Thyroid gland (tissue), 4 donors: Measurements from ENCODE around the gene TUBB. TPM values are rescaled to one million over a fixed set of nuclear protein-coding genes. Genes with fewer than 3 reads are reported as not detected.

Experiments used
- DNase-seq, 2 donors: peaks; one replicate each; pipeline ENCODE4 v3.0.0-alpha.2; 2019
- H3K27ac ChIP-seq, 3 donors: fragments of 200-600 bp; sonication (generic); 1 replicate in 2 of 3; 2 replicates in 1 of 3; pipeline ENCODE4 v1.5.1; 2016 to 2019; ENCODE audit warnings: mild to moderate bottlenecking in 1 of 3, moderate library complexity in 1 of 3
- H3K27me3 ChIP-seq: fragments of 200-600 bp; sonication (generic); one replicate; pipeline ENCODE4 v1.5.1; 2019
- H3K36me3 ChIP-seq, 2 donors: fragments of 200-600 bp; sonication (generic); one replicate each; pipeline ENCODE4 v1.5.1; 2016 to 2019
- H3K4me1 ChIP-seq, 2 donors: fragments of 200-600 bp; sonication (generic); one replicate each; pipeline ENCODE4 v1.5.1; 2017 to 2019
- H3K4me3 ChIP-seq, 3 donors: fragments of 200-600 bp; sonication (generic); replicated peaks in 1 of 3; 1 replicate in 2 of 3; 2 replicates in 1 of 3; pipeline ENCODE4 v1.5.1; 2016; ENCODE audit warnings: mild to moderate bottlenecking in 1 of 3
- H3K9me3 ChIP-seq: fragments of 200-600 bp; sonication (generic); one replicate; pipeline ENCODE4 v1.5.1; 2017
- POLR2A ChIP-seq, 2 donors: fragments of 450-650 bp; IDR thresholded peaks; one replicate each; pipeline ENCODE4 v1.6.1; 2017; ENCODE audit warnings: antibody characterized with exemption in 2 of 2, mild to moderate bottlenecking in 2 of 2, moderate library complexity in 1 of 2
- WGBS, 2 donors: methylation state at CpG; one replicate each; pipeline ENCODE4 v1.1.5; 2017; 5-methylcytosine and 5-hydroxymethylcytosine counted together
- intact Hi-C: fragments of 100-400 bp; cut with DNase I; formaldehyde crosslinking; loops from one replicate; pipeline ENCODE4 v1.15.1; 2023
- total RNA-seq, 4 donors: library from RNA; depleted of rRNA; stranded (reverse); fragments of >200 nt; gene quantifications; one replicate each; pipeline ENCODE4 v1.2.3, GENCODE V29; 2016
- TF ChIP-seq, protein P1 (sequence below), 6 experiments: fragments of 200-600 bp in 3 of 6; fragments of 450-650 bp in 3 of 6; sonication (generic) in 3 of 6; IDR thresholded peaks; one replicate each; pipeline ENCODE4 v1.5.1; 2016 to 2019; ENCODE audit warnings: antibody characterized with exemption in 6 of 6, mild to moderate bottlenecking in 2 of 6, inconsistent platforms in 1 of 6, moderate library complexity in 1 of 6

TUBB gene
- total RNA-seq, 4 donors from 2014 or later: 162 to 441 (median 269) TPM

- TF ChIP-seq, protein P1, sequence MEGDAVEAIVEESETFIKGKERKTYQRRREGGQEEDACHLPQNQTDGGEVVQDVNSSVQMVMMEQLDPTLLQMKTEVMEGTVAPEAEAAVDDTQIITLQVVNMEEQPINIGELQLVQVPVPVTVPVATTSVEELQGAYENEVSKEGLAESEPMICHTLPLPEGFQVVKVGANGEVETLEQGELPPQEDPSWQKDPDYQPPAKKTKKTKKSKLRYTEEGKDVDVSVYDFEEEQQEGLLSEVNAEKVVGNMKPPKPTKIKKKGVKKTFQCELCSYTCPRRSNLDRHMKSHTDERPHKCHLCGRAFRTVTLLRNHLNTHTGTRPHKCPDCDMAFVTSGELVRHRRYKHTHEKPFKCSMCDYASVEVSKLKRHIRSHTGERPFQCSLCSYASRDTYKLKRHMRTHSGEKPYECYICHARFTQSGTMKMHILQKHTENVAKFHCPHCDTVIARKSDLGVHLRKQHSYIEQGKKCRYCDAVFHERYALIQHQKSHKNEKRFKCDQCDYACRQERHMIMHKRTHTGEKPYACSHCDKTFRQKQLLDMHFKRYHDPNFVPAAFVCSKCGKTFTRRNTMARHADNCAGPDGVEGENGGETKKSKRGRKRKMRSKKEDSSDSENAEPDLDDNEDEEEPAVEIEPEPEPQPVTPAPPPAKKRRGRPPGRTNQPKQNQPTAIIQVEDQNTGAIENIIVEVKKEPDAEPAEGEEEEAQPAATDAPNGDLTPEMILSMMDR (IDR thresholded peaks at IDR 0.05): no peak
- TF ChIP-seq POLR2A (IDR thresholded peaks at IDR 0.05): no peak
- Histone ChIP-seq H3K4me3 (no peak overlapping the region), H3K36me3 (peaks cover 58 to 64% of the 10 kb centered on the region in 2 donors), H3K4me1 (peaks cover 3 to 5% of the 10 kb centered on the region in 2 donors), H3K9me3 (no peaks in the 10 kb centered on the region), H3K27ac (peak overlapping the region in 1 of 3 donors; percentile 38), H3K27me3 (no peaks in the 10 kb centered on the region)
- no peak for DNase-seq
- intact Hi-C loops: no loop called here
- 76 to 78% methylated on average over 7 of the region's 7 CpGs for WGBS, 2 donors
These were observed 7.9 kb downstream of the TUBB start for GRCh38 chr6:30727920-30728553.

DNA sequence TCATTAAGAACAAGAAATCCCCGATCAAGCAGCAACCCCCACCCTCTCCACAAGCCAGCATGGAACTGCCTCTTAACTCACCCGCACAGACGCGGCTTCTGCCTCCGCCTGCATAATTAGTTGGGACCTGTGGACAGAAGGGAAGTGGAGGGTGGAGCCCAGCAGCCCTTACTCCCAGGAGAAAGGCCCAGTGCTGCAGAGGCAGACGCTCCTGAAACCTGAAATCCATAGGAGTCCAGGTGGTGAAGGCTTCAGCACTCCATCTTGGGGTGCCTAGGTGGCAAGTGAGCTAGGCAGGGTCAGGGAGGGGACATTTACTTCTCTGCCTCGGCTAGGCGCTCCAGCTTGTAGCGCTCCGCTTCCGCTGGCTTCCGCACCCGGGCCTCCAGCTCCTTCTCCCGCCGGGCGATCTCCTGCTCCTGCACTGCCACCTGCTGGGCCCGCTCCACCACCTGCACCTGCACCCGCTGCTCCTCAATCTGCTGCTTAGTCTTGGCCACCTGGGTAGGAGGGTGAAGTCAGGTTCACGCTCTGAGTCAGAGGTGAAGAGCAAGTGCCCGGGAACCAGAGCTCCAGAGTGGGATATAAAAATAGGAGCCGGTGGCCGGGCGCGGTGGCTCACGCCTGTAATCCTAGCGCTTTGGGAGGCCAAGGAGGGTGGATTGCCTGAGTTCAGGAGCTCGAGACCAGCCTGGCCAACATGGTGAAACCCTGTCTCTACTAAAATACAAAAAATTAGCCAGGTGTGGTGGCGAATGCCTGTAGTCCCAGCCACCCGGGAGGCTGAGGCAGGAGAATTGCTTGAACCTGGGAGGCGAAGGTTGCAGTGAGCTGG, 10.7 kb downstream of the TUBB start:
- Histone ChIP-seq H3K27me3 (no peaks in the 10 kb centered on the region), H3K4me3 (no peak overlapping the region), H3K9me3 (no peaks in the 10 kb centered on the region), H3K27ac (peak overlapping the region in 2 of 3 donors; percentile 35 to 47), H3K4me1 (peaks cover 2 to 3% of the 10 kb centered on the region in 2 donors), H3K36me3 (peaks cover 51 to 58% of the 10 kb centered on the region in 2 donors)
- WGBS, 2 donors: 43 to 47% methylated on average over 27 to 30 of the region's 30 CpGs
- intact Hi-C loops: no loop called here
- peak; percentile 87 to 90 for DNase-seq
- TF ChIP-seq, protein P1 (IDR thresholded peaks at IDR 0.05): peak in 5 of 6 experiments; percentile 47 to 84 (median 80)
- TF ChIP-seq POLR2A (IDR thresholded peaks at IDR 0.05): no peak

GRCh38 chr6:30732237-30732943, 12.2 kb downstream of the TUBB start:
- Histone ChIP-seq H3K9me3 (no peaks in the 10 kb centered on the region), H3K4me3 (no peak overlapping the region), H3K27me3 (no peaks in the 10 kb centered on the region), H3K36me3 (peaks cover 51 to 66% of the 10 kb centered on the region in 2 donors), H3K4me1 (peaks cover 3 to 8% of the 10 kb centered on the region in 2 donors), H3K27ac (no peak overlapping the region)
- intact Hi-C loops: no loop called here
- TF ChIP-seq, protein P1 (IDR thresholded peaks at IDR 0.05): no peak
- no peak for TF ChIP-seq POLR2A (IDR thresholded peaks at IDR 0.05)
- DNase-seq: no peak
- WGBS, 2 donors: 96 to 98% methylated on average over 12 of the region's 12 CpGs

- Histone ChIP-seq H3K27ac (peak overlapping the region in 1 of 3 donors; percentile 10), H3K9me3 (no peaks in the 10 kb centered on the region), H3K4me3 (no peak overlapping the region), H3K36me3 (peaks cover 54 to 66% of the 10 kb centered on the region in 2 donors), H3K4me1 (peaks cover 3 to 18% of the 10 kb centered on the region in 2 donors), H3K27me3 (no peaks in the 10 kb centered on the region)
- DNase-seq: no peak
- intact Hi-C loops: no loop called here
- TF ChIP-seq POLR2A (IDR thresholded peaks at IDR 0.05): no peak
- TF ChIP-seq, protein P1 (IDR thresholded peaks at IDR 0.05): no peak
- 76 to 83% methylated on average over 8 of the region's 8 CpGs for WGBS, 2 donors
These were observed 15.6 kb downstream of the TUBB start for GRCh38 chr6:30735668-30736314.
